Renal cortex interstitium (tissue), 11 donors: ENCODE data around the gene LRIG1. TPM values are rescaled to one million over a fixed set of nuclear protein-coding genes. Genes with fewer than 3 reads are reported as not detected.

Experiments
- DNase-seq, 11 donors: peaks; one replicate each; pipeline ENCODE4 v3.0.0-alpha.2; 2013; ENCODE audit warnings: low read depth in 9 of 11, low spot score in 4 of 11; ENCODE audit errors: extremely low read depth in 1 of 11
- polyA plus RNA-seq, 3 donors: library from polyadenylated mRNA; unstranded; fragments of 120-200 nt; gene quantifications; one replicate each; pipeline ENCODE4 v1.2.1, GENCODE V29; 2013; ENCODE audit not compliant: insufficient read length in 3 of 3

LRIG1 gene
- polyA plus RNA-seq, 3 donors, result 22.2 to 24.3 (median 23.7) TPM

- no peak for DNase-seq
These were observed 7.6 kb upstream of the LRIG1 start for GRCh38 chr3:66508461-66508860.

DNA sequence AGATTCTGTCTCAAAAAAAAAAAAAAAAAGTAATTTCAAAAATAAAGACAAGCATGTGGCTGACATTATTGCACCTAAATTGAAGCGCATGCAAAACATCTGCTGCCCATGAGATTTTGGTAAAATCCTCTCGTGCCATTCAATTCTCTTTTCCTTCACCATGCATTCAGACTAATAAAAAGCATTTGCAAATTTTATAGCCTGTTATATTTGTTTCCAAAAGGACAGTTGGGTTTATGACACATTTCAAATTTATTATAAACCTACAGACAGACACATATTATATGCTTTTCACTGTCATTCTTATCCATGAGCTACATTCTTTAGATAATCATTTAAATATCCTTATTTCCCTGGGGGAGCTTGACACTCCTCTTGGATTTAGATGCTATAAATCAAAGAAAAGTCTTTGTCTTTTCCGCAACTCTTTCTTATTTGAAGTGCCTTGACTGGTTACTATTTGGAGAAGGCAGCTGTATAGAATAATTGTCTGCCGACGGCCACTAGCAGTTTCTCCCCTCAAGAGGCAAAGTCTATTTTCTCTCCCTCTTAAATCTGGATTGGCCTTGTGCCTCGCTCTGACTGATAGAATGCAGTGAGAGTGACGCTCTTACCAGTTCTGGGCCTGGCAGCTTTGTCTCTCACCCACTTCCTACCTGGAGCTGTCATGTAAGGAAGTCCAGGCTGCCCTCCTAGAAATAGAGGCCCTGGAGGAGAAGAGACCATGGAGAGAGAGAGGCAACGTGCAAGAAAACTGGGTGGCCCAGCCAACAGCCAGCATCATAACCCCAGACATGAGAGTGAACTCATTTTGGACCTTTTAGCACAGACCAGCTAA, 6.8 kb upstream of the LRIG1 start:
- DNase-seq, result no peak

- no peak for DNase-seq
These were observed 5.3 kb upstream of the LRIG1 start for GRCh38 chr3:66506154-66506553.

DNA sequence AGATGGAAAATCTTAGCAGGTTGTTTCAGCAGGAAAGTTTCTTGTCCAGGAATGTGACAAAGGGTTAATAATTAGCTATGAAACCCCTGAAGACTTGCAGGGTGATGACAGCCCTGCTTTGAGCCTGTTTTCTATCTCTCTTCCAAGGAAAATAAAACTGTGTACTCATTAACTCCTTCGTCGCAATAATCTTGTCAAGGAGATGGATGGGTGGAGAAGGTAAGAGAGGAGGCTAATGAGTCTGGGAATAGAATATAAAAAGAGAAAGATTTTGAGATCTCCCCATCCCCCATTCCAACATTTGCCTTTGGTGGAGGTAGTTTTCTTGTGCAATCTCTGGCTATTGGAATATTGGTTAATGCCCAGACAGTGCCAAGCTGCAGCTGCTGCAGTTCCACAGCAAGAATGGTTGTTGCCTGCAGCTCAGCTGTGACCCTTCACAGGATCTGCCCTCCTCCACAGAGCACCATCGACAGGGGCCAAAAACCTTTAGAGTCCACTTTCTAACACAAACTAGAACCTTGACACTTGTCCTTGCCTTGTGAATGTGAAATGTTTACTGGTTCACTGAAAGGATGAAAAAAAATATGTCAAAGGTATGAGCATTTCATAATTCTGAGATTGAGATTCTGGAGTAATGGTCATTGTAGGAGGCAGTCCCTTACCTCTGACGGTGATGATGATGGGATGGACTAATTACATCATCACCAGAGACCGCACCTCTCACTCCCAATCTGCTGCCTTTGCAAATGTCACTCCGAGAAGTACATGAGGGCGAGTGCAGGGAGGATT, 4.2 kb upstream of the LRIG1 start:
- peak in 2 of 11 donors; percentile 33 to 64 for DNase-seq

- DNase-seq, result no peak
These were observed 2.2 kb upstream of the LRIG1 start for GRCh38 chr3:66502981-66503380.

DNA sequence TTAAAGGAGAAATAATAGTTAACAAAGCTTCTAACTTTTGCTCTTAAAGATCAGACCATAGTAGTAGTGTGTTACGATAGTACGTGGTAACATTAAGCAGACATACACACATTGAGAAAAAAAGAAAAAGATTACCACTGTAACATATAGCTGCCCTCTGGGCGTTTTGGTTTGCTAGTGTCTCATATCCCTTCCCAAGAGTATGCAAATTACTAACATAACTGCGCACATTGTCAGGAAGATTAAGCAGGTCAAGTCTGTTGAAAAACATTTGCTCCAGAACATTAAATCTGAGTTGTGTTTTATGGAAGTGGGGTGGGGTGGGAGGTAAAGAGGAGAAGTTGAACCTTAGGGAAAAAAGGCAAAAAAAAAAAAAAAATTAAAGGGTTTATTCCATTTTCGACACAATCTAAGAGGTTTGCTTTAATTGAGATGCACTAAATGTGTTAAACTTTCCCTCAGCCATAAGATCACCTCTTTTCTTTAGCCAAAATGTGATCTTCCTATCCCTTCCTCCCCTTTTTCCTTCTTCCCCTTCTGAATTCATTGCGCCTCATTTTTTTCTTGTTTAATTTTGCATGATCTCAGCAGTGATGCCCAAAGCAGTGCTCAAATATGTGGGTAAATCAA, 1.5 kb upstream of the LRIG1 start:
- no peak for DNase-seq

GRCh38 chr3:66501483-66502244, 842 bp upstream of the LRIG1 start:
- DNase-seq, result no peak

- peak in 1 of 11 donors; percentile 34 for DNase-seq
These were observed 794 bp downstream of the LRIG1 start for GRCh38 chr3:66499881-66500575.

DNA sequence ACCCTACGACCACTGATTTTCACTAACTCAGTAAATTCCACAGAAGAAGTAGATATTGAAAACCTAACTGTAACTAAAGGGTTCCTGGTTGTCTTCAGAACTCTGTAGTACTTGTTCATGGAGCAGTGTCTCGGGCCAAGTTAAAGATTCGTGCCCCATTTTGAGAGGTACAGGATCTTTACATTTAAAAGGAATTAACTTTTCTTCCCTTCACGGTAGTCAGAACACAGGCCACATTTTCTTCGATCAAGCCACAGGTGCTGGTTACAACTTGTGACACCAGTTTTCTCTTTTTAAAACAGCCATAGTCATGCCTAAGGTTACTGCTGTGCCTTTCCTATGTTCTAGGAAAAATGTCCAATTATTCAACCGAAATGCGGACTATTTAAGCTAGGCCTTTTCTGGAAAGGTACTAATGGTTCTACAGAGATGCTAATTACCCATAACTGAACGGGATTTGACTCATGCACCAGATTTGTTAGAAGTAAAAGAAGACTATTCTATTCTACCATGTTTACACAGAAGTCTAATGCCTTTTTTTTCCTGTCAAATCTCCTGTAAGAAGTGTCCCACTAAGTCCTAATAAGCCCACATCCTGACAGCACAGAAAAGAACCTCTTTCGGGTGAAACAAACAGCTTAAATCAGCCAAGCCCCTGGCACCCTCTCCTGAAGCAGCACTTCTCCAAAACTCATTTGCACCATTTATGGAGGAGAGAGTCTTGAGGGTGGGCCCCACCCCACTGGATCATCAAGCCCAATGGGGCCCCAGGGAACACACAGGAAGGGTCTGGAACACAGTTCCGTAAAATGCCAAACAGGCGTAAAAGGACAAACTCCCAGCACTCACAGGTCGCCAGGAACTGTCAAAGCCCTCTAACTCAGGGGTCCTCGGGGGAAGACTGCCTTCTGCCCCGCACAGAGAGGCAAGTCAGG, 1.9 kb downstream of the LRIG1 start:
- no peak for DNase-seq

DNA sequence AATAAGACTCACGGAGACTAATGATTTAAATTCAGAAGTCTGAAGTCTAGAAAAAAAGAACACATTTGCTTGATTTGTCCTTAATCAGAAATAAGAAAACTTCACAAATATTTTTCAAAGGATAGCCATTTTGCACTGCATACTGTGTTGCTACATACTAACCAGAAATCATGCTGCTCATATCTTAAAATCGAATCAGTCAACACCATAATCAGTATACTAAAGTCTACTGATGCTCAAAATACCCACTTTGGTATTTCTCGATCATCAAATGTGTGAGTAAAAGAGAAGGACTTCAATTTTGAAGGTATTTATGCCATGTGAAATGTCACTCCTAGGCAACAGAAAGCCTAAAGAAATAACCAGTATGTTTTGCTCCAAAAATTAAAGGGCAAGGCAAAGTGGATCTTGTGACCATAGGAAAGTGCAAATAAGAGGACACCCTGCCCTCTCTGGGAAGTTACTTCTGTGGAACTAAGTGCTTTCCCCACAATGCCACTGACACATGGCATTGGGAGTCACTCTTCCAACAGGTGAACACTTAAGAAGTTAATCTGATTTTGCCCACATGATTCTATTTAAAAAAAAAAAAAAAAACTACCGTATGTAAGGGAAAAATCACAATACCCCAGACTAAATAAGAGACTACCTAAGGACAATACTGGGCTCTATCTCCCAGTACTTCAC, 2.7 kb downstream of the LRIG1 start:
- DNase-seq, result no peak

GRCh38 chr3:66497288-66497984, 3.4 kb downstream of the LRIG1 start:
- no peak for DNase-seq

- no peak for DNase-seq
These were observed 4.1 kb downstream of the LRIG1 start for GRCh38 chr3:66496746-66497145.

- DNase-seq, result no peak
These were observed 4.5 kb downstream of the LRIG1 start for GRCh38 chr3:66496301-66496700.

GRCh38 chr3:66495668-66496045, 5.2 kb downstream of the LRIG1 start:
- no peak for DNase-seq

GRCh38 chr3:66494959-66495667, 5.7 kb downstream of the LRIG1 start:
- no peak for DNase-seq
